Measurements from ENCODE around the gene COX6A1. TPM values are rescaled to one million over a fixed set of nuclear protein-coding genes. Genes with fewer than 3 reads are reported as not detected.
A peak's percentile ranks its signal among the peaks of the same experiment; 100 is the strongest.
"Not testable (repeated sequence)": the region's sequence is repeated elsewhere in the genome, so short reads cannot be mapped to it uniquely, and the experiment has no call there.

COX6A1 gene
- total RNA-seq, 1 experiment from 2014 or later, result 847 TPM

- DNase-seq (ENCODE audit: extremely low read depth, low read depth), result no peak
Observed at GRCh38 chr12:120422892-120423456, 14.9 kb upstream of the COX6A1 start.

GRCh38 chr12:120425797-120426196 lies 12.1 kb upstream of the COX6A1 start:
- no peak for DNase-seq (ENCODE audit: extremely low read depth, low read depth)

GRCh38 chr12:120428597-120429229 lies 9.2 kb upstream of the COX6A1 start:
- DNase-seq (ENCODE audit: extremely low read depth, low read depth), result no peak

GRCh38 chr12:120429368-120429767 lies 8.5 kb upstream of the COX6A1 start:
- DNase-seq (ENCODE audit: extremely low read depth, low read depth), result no peak

- no peak for DNase-seq (ENCODE audit: extremely low read depth, low read depth)
Observed at GRCh38 chr12:120432772-120433525, 5.0 kb upstream of the COX6A1 start.

- DNase-seq (ENCODE audit: extremely low read depth, low read depth), result no peak
Observed at GRCh38 chr12:120438495-120439198, 734 bp downstream of the COX6A1 start.

GRCh38 chr12:120439646-120440247 lies 1.8 kb downstream of the COX6A1 start:
- DNase-seq (ENCODE audit: extremely low read depth, low read depth), result peak; percentile 67

- no peak for DNase-seq (ENCODE audit: extremely low read depth, low read depth)
Observed at GRCh38 chr12:120444676-120445075, 6.8 kb downstream of the COX6A1 start.

- DNase-seq (ENCODE audit: extremely low read depth, low read depth), result peak; percentile 63
Observed at GRCh38 chr12:120445911-120446843, 8.3 kb downstream of the COX6A1 start, which contains the start of the genes GATC and TRIAP1. Gene GATC (plus strand): TSS chr12:120446444. CDS start chr12:120446481, 37 bp downstream. Gene TRIAP1 (minus strand): TSS chr12:120446384. CDS start chr12:120446372, 12 bp downstream.

- not testable (repeated sequence) for DNase-seq (ENCODE audit: extremely low read depth, low read depth)
Observed at GRCh38 chr12:120446844-120447178, 8.9 kb downstream of the COX6A1 start.

- no peak for DNase-seq (ENCODE audit: extremely low read depth, low read depth)
Observed at GRCh38 chr12:120447992-120448391, 10.1 kb downstream of the COX6A1 start.

GRCh38 chr12:120452524-120452923 lies 14.6 kb downstream of the COX6A1 start:
- DNase-seq (ENCODE audit: extremely low read depth, low read depth), result not testable (repeated sequence)

- no peak for DNase-seq (ENCODE audit: extremely low read depth, low read depth)
Observed at GRCh38 chr12:120453060-120453750, 15.3 kb downstream of the COX6A1 start.

- peak; percentile 42 for DNase-seq (ENCODE audit: extremely low read depth, low read depth)
Observed at GRCh38 chr12:120453977-120454376, 16.1 kb downstream of the COX6A1 start.

- DNase-seq (ENCODE audit: extremely low read depth, low read depth), result no peak
Observed at GRCh38 chr12:120455302-120455701, 17.4 kb downstream of the COX6A1 start.

GRCh38 chr12:120457133-120457532 lies 19.2 kb downstream of the COX6A1 start:
- no peak for DNase-seq (ENCODE audit: extremely low read depth, low read depth)

GRCh38 chr12:120460157-120460556 lies 22.2 kb downstream of the COX6A1 start:
- DNase-seq (ENCODE audit: extremely low read depth, low read depth), result no peak

- no peak for DNase-seq (ENCODE audit: extremely low read depth, low read depth)
Observed at GRCh38 chr12:120462099-120462640, 24.3 kb downstream of the COX6A1 start.

GRCh38 chr12:120463712-120464111 lies 25.8 kb downstream of the COX6A1 start:
- no peak for DNase-seq (ENCODE audit: extremely low read depth, low read depth)
